Astrocyte (in vitro differentiated cells and primary cell): ENCODE results near the gene APH1A.

ENCODE experiments used
- EZH2 ChIP-seq: IDR thresholded peaks from 2 replicates; pipeline ENCODE4 v1.6.1; 2012; ENCODE audit warnings: mild to moderate bottlenecking, low read length, inconsistent platforms; ENCODE audit not compliant: insufficient read depth
- TF ChIP-seq, protein P1 (sequence below): IDR thresholded peaks from 2 replicates; pipeline ENCODE4 v1.5.1; 2011; ENCODE audit warnings: low read depth, mild to moderate bottlenecking, inconsistent platforms, low read length, moderate library complexity; ENCODE audit not compliant: insufficient read depth

DNA sequence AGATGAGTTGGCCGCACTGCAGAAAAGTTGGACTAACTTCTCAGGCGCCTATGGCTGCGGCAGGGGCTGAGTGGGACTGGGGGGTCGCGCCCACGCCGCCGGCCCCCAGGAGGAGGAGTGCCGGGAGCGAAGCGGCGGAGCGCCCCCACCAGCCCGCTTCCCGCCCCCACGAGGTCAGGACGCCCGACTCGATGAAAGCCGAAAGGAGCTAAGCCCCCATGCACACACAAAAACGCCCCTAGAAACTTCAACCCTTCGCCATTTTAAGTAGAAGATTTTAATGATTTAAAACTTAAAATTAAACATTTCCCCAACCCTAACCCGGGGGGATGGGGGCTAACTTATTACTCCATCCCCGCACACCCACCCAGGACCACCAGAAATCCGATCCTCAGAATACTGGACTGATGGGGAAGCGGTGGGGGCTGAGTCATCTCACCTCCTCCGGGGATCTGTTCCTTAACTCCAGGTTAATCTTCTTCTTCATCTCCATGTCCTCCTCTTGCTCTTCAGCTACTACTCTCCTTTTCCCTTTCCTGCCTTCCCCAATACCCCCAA, 33.4 kb downstream of the APH1A start:
- TF ChIP-seq, protein P1, sequence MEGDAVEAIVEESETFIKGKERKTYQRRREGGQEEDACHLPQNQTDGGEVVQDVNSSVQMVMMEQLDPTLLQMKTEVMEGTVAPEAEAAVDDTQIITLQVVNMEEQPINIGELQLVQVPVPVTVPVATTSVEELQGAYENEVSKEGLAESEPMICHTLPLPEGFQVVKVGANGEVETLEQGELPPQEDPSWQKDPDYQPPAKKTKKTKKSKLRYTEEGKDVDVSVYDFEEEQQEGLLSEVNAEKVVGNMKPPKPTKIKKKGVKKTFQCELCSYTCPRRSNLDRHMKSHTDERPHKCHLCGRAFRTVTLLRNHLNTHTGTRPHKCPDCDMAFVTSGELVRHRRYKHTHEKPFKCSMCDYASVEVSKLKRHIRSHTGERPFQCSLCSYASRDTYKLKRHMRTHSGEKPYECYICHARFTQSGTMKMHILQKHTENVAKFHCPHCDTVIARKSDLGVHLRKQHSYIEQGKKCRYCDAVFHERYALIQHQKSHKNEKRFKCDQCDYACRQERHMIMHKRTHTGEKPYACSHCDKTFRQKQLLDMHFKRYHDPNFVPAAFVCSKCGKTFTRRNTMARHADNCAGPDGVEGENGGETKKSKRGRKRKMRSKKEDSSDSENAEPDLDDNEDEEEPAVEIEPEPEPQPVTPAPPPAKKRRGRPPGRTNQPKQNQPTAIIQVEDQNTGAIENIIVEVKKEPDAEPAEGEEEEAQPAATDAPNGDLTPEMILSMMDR: no peak
- no peak for TF ChIP-seq EZH2
